OCI-LY1 (cell line): Measurements from ENCODE around the gene PTPN11.

ENCODE experiments used
- CTCF ChIP-seq: fragments of 200-600 bp; sonication (generic), shearing (Covaris generic); IDR thresholded peaks from 2 replicates; pipeline ENCODE4 v1.5.1; 2017; ENCODE audit warnings: mild to moderate bottlenecking, antibody characterized with exemption, low read length, moderate library complexity, mixed read lengths
- EZH2 ChIP-seq: fragments of 200-600 bp; sonication (generic), shearing (Covaris generic); IDR thresholded peaks from 2 replicates; pipeline ENCODE4 v1.8.0; 2017; ENCODE audit warnings: borderline replicate concordance, mixed run types, mild to moderate bottlenecking, antibody characterized with exemption, low read length, moderate library complexity, mixed read lengths

DNA sequence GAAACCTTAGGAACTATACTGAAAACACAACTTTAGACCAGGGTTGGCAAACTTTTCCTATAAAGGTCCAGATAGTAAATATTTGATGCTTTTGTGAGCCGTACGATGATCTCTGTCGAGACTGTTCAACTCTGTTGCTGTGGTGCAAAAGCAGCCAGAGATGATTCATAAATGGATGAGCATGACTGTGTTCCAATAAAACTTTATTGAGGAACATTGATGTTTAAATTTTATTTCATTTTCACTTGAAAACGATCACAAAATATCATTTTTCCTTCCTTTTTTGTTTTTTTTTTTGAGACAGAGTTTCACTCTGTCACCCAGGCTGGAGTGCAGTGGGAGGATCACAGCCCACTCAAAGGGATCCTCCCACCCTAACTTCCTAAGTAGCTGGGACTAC, 105.5 kb downstream of the PTPN11 start:
- no peak for TF ChIP-seq CTCF
- TF ChIP-seq EZH2: no peak
